ENCODE data around the gene C6orf132.
A peak's percentile ranks its signal among the peaks of the same experiment; 100 is the strongest.

Gene C6orf132

GRCh38 chr6:42128460-42129359 is 13.7 kb downstream of the C6orf132 start:
- no peak overlapping the region for H4K12ac ChIP-seq (ENCODE audit: low read depth, low read length)
- H3K18ac ChIP-seq (ENCODE audit: low read length): no peak overlapping the region
- no CpG with 5 or more reads among the region's 25 CpGs for WGBS (ENCODE audit: extremely low coverage, insufficient coverage, insufficient read length)
- H2BK12ac ChIP-seq (ENCODE audit: low read length): no peak overlapping the region
- H3K36me3 ChIP-seq (ENCODE audit: control insufficient read depth in 1 of 2, insufficient read depth in 2 of 2, low read length in 2 of 2): peaks cover 9 to 14% of the 10 kb centered on the region in 2 experiments
- no peak for DNase-seq
- H3K4me2 ChIP-seq (ENCODE audit: low read length): no peak overlapping the region
- H4K8ac ChIP-seq (ENCODE audit: low read depth, low read length): no peak overlapping the region
- no peak overlapping the region for H2AK5ac ChIP-seq (ENCODE audit: low read length)
- peaks cover 7 to 10% of the 10 kb centered on the region in 2 experiments for H3K4me1 ChIP-seq (ENCODE audit: control insufficient read depth in 1 of 2, insufficient read depth in 2 of 2, low read length in 2 of 2)
- H2BK5ac ChIP-seq (ENCODE audit: low read depth, low read length, poor library complexity): no peak overlapping the region
- peaks cover 2% of the 10 kb centered on the region for H3K79me1 ChIP-seq (ENCODE audit: low read length)
- H3K4ac ChIP-seq (ENCODE audit: low read depth, low read length): no peak overlapping the region
- no peak overlapping the region for H4K91ac ChIP-seq (ENCODE audit: low read depth, low read length)
- no peaks in the 10 kb centered on the region for H3K79me2 ChIP-seq (ENCODE audit: control insufficient read depth, insufficient read depth, low read length, poor library complexity)
- H3K4me3 ChIP-seq (ENCODE audit: low read depth, low read length): no peak overlapping the region
- no peak overlapping the region for H3K9ac ChIP-seq (ENCODE audit: low read length)
- H3K23ac ChIP-seq (ENCODE audit: low read length): no peak overlapping the region
- H2AFZ ChIP-seq (ENCODE audit: insufficient read depth, low read length, poor library complexity): no peak overlapping the region
- no peak overlapping the region for H2BK120ac ChIP-seq (ENCODE audit: insufficient read depth, low read length, poor library complexity)
- H3K9me3 ChIP-seq (ENCODE audit: insufficient read depth, low read depth, low read length): peaks cover 2% of the 10 kb centered on the region
- no peaks in the 10 kb centered on the region for H3K27me3 ChIP-seq (ENCODE audit: insufficient read depth, low read length)
- no peak overlapping the region for H3K27ac ChIP-seq (ENCODE audit: low read depth, low read length)
- H3K14ac ChIP-seq (ENCODE audit: low read length): no peak overlapping the region

DNA sequence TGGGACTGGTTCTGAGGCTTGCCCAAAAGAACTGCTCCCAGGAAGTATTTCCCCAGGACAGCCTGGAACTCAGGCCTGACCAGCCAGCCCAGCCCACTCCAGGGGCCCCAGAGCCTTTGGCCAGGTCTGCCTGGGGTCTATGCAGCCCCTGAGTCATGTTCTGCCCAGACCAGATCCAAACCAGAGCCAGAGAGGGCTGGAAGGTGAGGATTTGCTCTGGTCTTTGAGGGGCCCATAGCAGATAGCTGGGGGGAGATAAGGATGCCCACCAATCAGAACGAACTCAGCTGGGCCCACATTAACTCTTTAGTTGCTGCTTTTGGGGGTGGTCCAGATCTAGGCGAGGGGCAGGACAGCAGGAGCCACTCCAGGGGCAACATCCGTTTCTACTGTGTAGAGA is 16.8 kb downstream of the C6orf132 start:
- peaks cover 9 to 14% of the 10 kb centered on the region in 2 experiments for H3K36me3 ChIP-seq (ENCODE audit: control insufficient read depth in 1 of 2, insufficient read depth in 2 of 2, low read length in 2 of 2)
- H4K8ac ChIP-seq (ENCODE audit: low read depth, low read length): no peak overlapping the region
- H3K79me1 ChIP-seq (ENCODE audit: low read length): no peaks in the 10 kb centered on the region
- no peak overlapping the region for H2AFZ ChIP-seq (ENCODE audit: insufficient read depth, low read length, poor library complexity)
- no CpG with 5 or more reads among the region's 3 CpGs for WGBS (ENCODE audit: extremely low coverage, insufficient coverage, insufficient read length)
- H3K4ac ChIP-seq (ENCODE audit: low read depth, low read length): no peak overlapping the region
- H3K14ac ChIP-seq (ENCODE audit: low read length): no peak overlapping the region
- H3K23ac ChIP-seq (ENCODE audit: low read length): no peak overlapping the region
- DNase-seq: no peak
- H4K12ac ChIP-seq (ENCODE audit: low read depth, low read length): no peak overlapping the region
- no peak overlapping the region for H2BK120ac ChIP-seq (ENCODE audit: insufficient read depth, low read length, poor library complexity)
- no peak overlapping the region for H3K4me2 ChIP-seq (ENCODE audit: low read length)
- H3K79me2 ChIP-seq (ENCODE audit: control insufficient read depth, insufficient read depth, low read length, poor library complexity): no peaks in the 10 kb centered on the region
- H3K9ac ChIP-seq (ENCODE audit: low read length): no peak overlapping the region
- peaks cover 15 to 23% of the 10 kb centered on the region in 2 experiments for H3K4me1 ChIP-seq (ENCODE audit: control insufficient read depth in 1 of 2, insufficient read depth in 2 of 2, low read length in 2 of 2)
- H3K9me3 ChIP-seq (ENCODE audit: insufficient read depth, low read depth, low read length): no peaks in the 10 kb centered on the region
- no peak overlapping the region for H3K4me3 ChIP-seq (ENCODE audit: low read depth, low read length)
- H3K27ac ChIP-seq (ENCODE audit: low read depth, low read length): peak overlapping the region; percentile 9
- H2BK5ac ChIP-seq (ENCODE audit: low read depth, low read length, poor library complexity): no peak overlapping the region
- no peak overlapping the region for H2BK12ac ChIP-seq (ENCODE audit: low read length)
- H4K91ac ChIP-seq (ENCODE audit: low read depth, low read length): peak overlapping the region; percentile 67
- H3K27me3 ChIP-seq (ENCODE audit: insufficient read depth, low read length): no peaks in the 10 kb centered on the region
- no peak overlapping the region for H2AK5ac ChIP-seq (ENCODE audit: low read length)
- H3K18ac ChIP-seq (ENCODE audit: low read length): no peak overlapping the region

- H2BK5ac ChIP-seq (ENCODE audit: low read depth, low read length, poor library complexity): no peak overlapping the region
- no peaks in the 10 kb centered on the region for H3K79me2 ChIP-seq (ENCODE audit: control insufficient read depth, insufficient read depth, low read length, poor library complexity)
- no peak overlapping the region for H4K8ac ChIP-seq (ENCODE audit: low read depth, low read length)
- no CpG with 5 or more reads among the region's 14 CpGs for WGBS (ENCODE audit: extremely low coverage, insufficient coverage, insufficient read length)
- H2AK5ac ChIP-seq (ENCODE audit: low read length): no peak overlapping the region
- H3K23ac ChIP-seq (ENCODE audit: low read length): no peak overlapping the region
- H3K4me3 ChIP-seq (ENCODE audit: low read depth, low read length): no peak overlapping the region
- no peak overlapping the region for H2BK12ac ChIP-seq (ENCODE audit: low read length)
- H3K9ac ChIP-seq (ENCODE audit: low read length): no peak overlapping the region
- H3K9me3 ChIP-seq (ENCODE audit: insufficient read depth, low read depth, low read length): no peaks in the 10 kb centered on the region
- H3K4ac ChIP-seq (ENCODE audit: low read depth, low read length): no peak overlapping the region
- H3K4me2 ChIP-seq (ENCODE audit: low read length): no peak overlapping the region
- peaks cover 15 to 23% of the 10 kb centered on the region in 2 experiments for H3K4me1 ChIP-seq (ENCODE audit: control insufficient read depth in 1 of 2, insufficient read depth in 2 of 2, low read length in 2 of 2)
- H3K14ac ChIP-seq (ENCODE audit: low read length): no peak overlapping the region
- H3K27me3 ChIP-seq (ENCODE audit: insufficient read depth, low read length): no peaks in the 10 kb centered on the region
- peak overlapping the region; percentile 67 for H4K91ac ChIP-seq (ENCODE audit: low read depth, low read length)
- H3K18ac ChIP-seq (ENCODE audit: low read length): no peak overlapping the region
- no peak overlapping the region for H2AFZ ChIP-seq (ENCODE audit: insufficient read depth, low read length, poor library complexity)
- no peak overlapping the region for H4K12ac ChIP-seq (ENCODE audit: low read depth, low read length)
- H3K79me1 ChIP-seq (ENCODE audit: low read length): no peaks in the 10 kb centered on the region
- peaks cover 9 to 14% of the 10 kb centered on the region in 2 experiments for H3K36me3 ChIP-seq (ENCODE audit: control insufficient read depth in 1 of 2, insufficient read depth in 2 of 2, low read length in 2 of 2)
- no peak overlapping the region for H2BK120ac ChIP-seq (ENCODE audit: insufficient read depth, low read length, poor library complexity)
- H3K27ac ChIP-seq (ENCODE audit: low read depth, low read length): peak overlapping the region; percentile 9
- no peak for DNase-seq
Observed at GRCh38 chr6:42125231-42125630, 17.2 kb downstream of the C6orf132 start.

GRCh38 chr6:42124223-42124836 is 18.1 kb downstream of the C6orf132 start:
- H2AFZ ChIP-seq (ENCODE audit: insufficient read depth, low read length, poor library complexity): no peak overlapping the region
- no peaks in the 10 kb centered on the region for H3K27me3 ChIP-seq (ENCODE audit: insufficient read depth, low read length)
- no peak overlapping the region for H2BK5ac ChIP-seq (ENCODE audit: low read depth, low read length, poor library complexity)
- no peak overlapping the region for H2BK120ac ChIP-seq (ENCODE audit: insufficient read depth, low read length, poor library complexity)
- no peak overlapping the region for H2AK5ac ChIP-seq (ENCODE audit: low read length)
- no peak overlapping the region for H3K9ac ChIP-seq (ENCODE audit: low read length)
- H3K4me2 ChIP-seq (ENCODE audit: low read length): no peak overlapping the region
- WGBS (ENCODE audit: extremely low coverage, insufficient coverage, insufficient read length): no CpG with 5 or more reads among the region's 9 CpGs
- H3K9me3 ChIP-seq (ENCODE audit: insufficient read depth, low read depth, low read length): no peaks in the 10 kb centered on the region
- H3K79me2 ChIP-seq (ENCODE audit: control insufficient read depth, insufficient read depth, low read length, poor library complexity): no peaks in the 10 kb centered on the region
- no peak for DNase-seq
- no peak overlapping the region for H3K18ac ChIP-seq (ENCODE audit: low read length)
- H3K4me3 ChIP-seq (ENCODE audit: low read depth, low read length): no peak overlapping the region
- no peak overlapping the region for H2BK12ac ChIP-seq (ENCODE audit: low read length)
- no peak overlapping the region for H3K27ac ChIP-seq (ENCODE audit: low read depth, low read length)
- H3K23ac ChIP-seq (ENCODE audit: low read length): no peak overlapping the region
- no peak overlapping the region for H4K12ac ChIP-seq (ENCODE audit: low read depth, low read length)
- peak overlapping the region; percentile 19 for H4K91ac ChIP-seq (ENCODE audit: low read depth, low read length)
- peaks cover 9 to 14% of the 10 kb centered on the region in 2 experiments for H3K36me3 ChIP-seq (ENCODE audit: control insufficient read depth in 1 of 2, insufficient read depth in 2 of 2, low read length in 2 of 2)
- no peak overlapping the region for H4K8ac ChIP-seq (ENCODE audit: low read depth, low read length)
- no peaks in the 10 kb centered on the region for H3K79me1 ChIP-seq (ENCODE audit: low read length)
- H3K4me1 ChIP-seq (ENCODE audit: control insufficient read depth in 1 of 2, insufficient read depth in 2 of 2, low read length in 2 of 2): peaks cover 15 to 23% of the 10 kb centered on the region in 2 experiments
- H3K4ac ChIP-seq (ENCODE audit: low read depth, low read length): no peak overlapping the region
- no peak overlapping the region for H3K14ac ChIP-seq (ENCODE audit: low read length)
